Sigmoid colon (tissue), 7 donors: ENCODE measurements around the gene TFAP2B. TPM values are rescaled to one million over a fixed set of nuclear protein-coding genes. Genes with fewer than 3 reads are reported as not detected.

Source experiments
- DNase-seq: peaks from one replicate; pipeline ENCODE4 v3.0.0-alpha.2; 2019
- H3K27ac ChIP-seq, 4 donors: fragments of 200-600 bp; sonication (generic); one replicate each; pipeline ENCODE4 v1.5.1; 2016 to 2019; ENCODE audit warnings: mild to moderate bottlenecking in 1 of 4
- H3K27me3 ChIP-seq, 3 donors: fragments of 200-600 bp; sonication (generic); one replicate each; pipeline ENCODE4 v1.5.1; 2019; ENCODE audit warnings: mild to moderate bottlenecking in 1 of 3
- H3K36me3 ChIP-seq, 4 donors: fragments of 200-600 bp; sonication (generic); one replicate each; pipeline ENCODE4 v1.5.1; 2016 to 2019
- H3K4me1 ChIP-seq, 4 donors: fragments of 200-600 bp; sonication (generic); one replicate each; pipeline ENCODE4 v1.5.1; 2017 to 2019
- H3K4me3 ChIP-seq, 4 donors: fragments of 200-600 bp; sonication (generic); one replicate each; pipeline ENCODE4 v1.5.1; 2017 to 2019; ENCODE audit warnings: mild to moderate bottlenecking in 2 of 4, moderate library complexity in 1 of 4
- H3K9me3 ChIP-seq, 4 donors: fragments of 200-600 bp in 3 of 4; sonication (generic) in 3 of 4; one replicate each; pipeline versions ENCODE4 v1.5.1 to v1.6.1; 2013 to 2019
- EP300 ChIP-seq, 4 donors: sonication (generic); formaldehyde crosslinking; IDR thresholded peaks; one replicate each; pipeline ENCODE4 v1.6.1; 2017; ENCODE audit warnings: antibody characterized with exemption in 4 of 4
- POLR2A ChIP-seq, 2 donors: fragments of 450-650 bp; IDR thresholded peaks; one replicate each; pipeline ENCODE4 v1.6.1; 2016; ENCODE audit warnings: antibody characterized with exemption in 2 of 2, mild to moderate bottlenecking in 2 of 2, moderate library complexity in 2 of 2
- POLR2AphosphoS5 ChIP-seq, 4 donors: sonication (generic); formaldehyde crosslinking; IDR thresholded peaks; one replicate each; pipeline ENCODE4 v1.6.1; 2017; ENCODE audit warnings: antibody characterized with exemption in 4 of 4
- WGBS, 2 donors: extraction: QIAGEN DNeasy Blood & Tissue Kit; methylation state at CpG; one replicate each; pipeline ENCODE4 v1.1.7; 2013; 5-methylcytosine and 5-hydroxymethylcytosine counted together
- intact Hi-C: fragments of 100-400 bp; cut with DNase I; formaldehyde crosslinking; loops from one replicate; pipeline ENCODE4 v1.15.1; 2023
- polyA plus RNA-seq, 3 donors: library from polyadenylated mRNA; stranded (reverse); fragments of 200-250 nt; gene quantifications; one replicate each; pipeline ENCODE4 v1.2.3, GENCODE V29; 2013
- total RNA-seq, 4 donors: library from RNA; depleted of rRNA; stranded (reverse); fragments of >200 nt; gene quantifications; one replicate each; pipeline ENCODE4 v1.1.0, GENCODE V29; 2016
- TF ChIP-seq, protein P1 (sequence below), 4 experiments: fragments of 450-650 bp in 3 of 4; fragments of 200-600 bp in 1 of 4; IDR thresholded peaks; one replicate each; pipeline ENCODE4 v1.5.1; 2016 to 2019; ENCODE audit warnings: antibody characterized with exemption in 4 of 4, mild to moderate bottlenecking in 3 of 4, moderate library complexity in 2 of 4
- donor health status: healthy with polysubstance abuse.
- donor health status: Bipolar disorder and iron deficiency.
- donor health status: healthy.

The TFAP2B gene
- total and polyA plus RNA-seq, 7 donors, result under 0.01 to 0.66 (median 0.01) TPM; not detected in 4

DNA sequence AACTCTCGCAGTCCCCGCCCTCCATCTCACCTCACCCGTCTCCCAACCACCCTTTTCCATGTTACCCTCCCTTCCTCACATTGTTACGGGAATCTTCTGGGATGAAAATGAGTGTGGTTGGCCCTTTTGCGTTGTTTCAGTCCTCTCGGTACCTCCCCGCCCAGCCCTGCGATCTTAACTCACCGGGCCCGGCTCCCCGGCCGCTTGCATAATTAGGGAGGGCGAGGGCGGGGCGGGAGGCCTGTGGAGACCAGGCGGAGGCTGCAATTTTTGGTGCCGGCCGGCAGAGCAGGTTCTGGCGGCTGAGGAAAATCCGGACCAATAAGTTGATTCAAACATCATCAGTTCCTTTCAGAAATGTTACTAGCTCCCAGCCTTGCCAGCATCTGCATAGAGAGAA, 25.2 kb downstream of the TFAP2B start:
- TF ChIP-seq EP300 (IDR thresholded peaks at IDR 0.05) (no peak), POLR2A (IDR thresholded peaks at IDR 0.05) (no peak), POLR2AphosphoS5 (IDR thresholded peaks at IDR 0.05) (no peak)
- TF ChIP-seq, protein P1, sequence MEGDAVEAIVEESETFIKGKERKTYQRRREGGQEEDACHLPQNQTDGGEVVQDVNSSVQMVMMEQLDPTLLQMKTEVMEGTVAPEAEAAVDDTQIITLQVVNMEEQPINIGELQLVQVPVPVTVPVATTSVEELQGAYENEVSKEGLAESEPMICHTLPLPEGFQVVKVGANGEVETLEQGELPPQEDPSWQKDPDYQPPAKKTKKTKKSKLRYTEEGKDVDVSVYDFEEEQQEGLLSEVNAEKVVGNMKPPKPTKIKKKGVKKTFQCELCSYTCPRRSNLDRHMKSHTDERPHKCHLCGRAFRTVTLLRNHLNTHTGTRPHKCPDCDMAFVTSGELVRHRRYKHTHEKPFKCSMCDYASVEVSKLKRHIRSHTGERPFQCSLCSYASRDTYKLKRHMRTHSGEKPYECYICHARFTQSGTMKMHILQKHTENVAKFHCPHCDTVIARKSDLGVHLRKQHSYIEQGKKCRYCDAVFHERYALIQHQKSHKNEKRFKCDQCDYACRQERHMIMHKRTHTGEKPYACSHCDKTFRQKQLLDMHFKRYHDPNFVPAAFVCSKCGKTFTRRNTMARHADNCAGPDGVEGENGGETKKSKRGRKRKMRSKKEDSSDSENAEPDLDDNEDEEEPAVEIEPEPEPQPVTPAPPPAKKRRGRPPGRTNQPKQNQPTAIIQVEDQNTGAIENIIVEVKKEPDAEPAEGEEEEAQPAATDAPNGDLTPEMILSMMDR (IDR thresholded peaks at IDR 0.05), result no peak

DNA sequence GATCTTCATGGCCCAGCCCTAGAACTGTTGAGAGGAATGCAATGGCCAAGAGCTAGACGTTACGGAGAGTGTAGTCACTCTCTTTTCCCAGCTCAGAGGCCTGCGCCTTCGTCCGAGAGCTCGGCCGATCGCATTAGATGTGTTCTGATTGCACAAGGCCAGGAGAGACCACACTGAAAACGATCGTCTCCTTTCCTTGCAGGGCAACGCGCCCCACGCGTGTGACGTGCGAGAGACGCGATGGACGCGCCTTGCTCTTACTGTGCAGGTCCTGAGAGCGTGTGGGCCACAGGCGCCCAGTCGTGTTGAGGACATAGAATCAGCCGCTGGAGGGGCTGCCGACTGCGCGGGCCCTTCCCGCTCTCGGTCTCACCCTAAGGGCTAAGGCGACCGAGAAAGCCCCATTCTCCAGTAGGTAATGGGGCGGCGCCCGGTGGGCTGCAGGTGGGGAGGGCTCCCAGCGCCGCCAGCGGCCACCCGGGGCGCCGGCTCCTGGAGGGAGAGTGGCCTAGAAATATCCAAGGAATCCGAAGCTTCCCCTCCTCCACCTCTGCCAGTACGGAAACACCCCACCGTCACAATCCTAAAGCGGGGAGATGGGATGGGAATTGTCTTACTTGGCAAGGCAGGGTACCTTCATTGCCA, 26.9 kb downstream of the TFAP2B start:
- Histone ChIP-seq H3K36me3 (no peaks in the 10 kb centered on the region), H3K27ac (no peak overlapping the region), H3K27me3 (peaks cover 45 to 100% (median 79%) of the 10 kb centered on the region in 3 donors), H3K4me3 (no peak overlapping the region), H3K9me3 (no peaks in the 10 kb centered on the region), H3K4me1 (peaks cover 0 to 19% (median 13%) of the 10 kb centered on the region in 4 donors)
- intact Hi-C loops, result no loop called here
- DNase-seq, result no peak
- TF ChIP-seq POLR2A (IDR thresholded peaks at IDR 0.05), result no peak
- TF ChIP-seq EP300 (IDR thresholded peaks at IDR 0.05), result no peak
- TF ChIP-seq POLR2AphosphoS5 (IDR thresholded peaks at IDR 0.05), result no peak
- TF ChIP-seq, protein P1 (IDR thresholded peaks at IDR 0.05), result no peak
- 7 to 17% methylated on average over 44 of the region's 44 CpGs for WGBS, 2 donors

More for the DNA sequence above, 25.2 kb downstream of the TFAP2B start:
- Histone ChIP-seq H3K27ac (no peak overlapping the region), H3K36me3 (no peaks in the 10 kb centered on the region), H3K9me3 (no peaks in the 10 kb centered on the region), H3K4me3 (no peak overlapping the region), H3K27me3 (peaks cover 38 to 100% (median 70%) of the 10 kb centered on the region in 3 donors), H3K4me1 (peaks cover 0 to 5% (median 0%) of the 10 kb centered on the region in 4 donors)
- intact Hi-C loops, result no loop called here
- no peak for DNase-seq
- WGBS, 2 donors, result 4 to 5% methylated on average over 20 of the region's 20 CpGs

DNA sequence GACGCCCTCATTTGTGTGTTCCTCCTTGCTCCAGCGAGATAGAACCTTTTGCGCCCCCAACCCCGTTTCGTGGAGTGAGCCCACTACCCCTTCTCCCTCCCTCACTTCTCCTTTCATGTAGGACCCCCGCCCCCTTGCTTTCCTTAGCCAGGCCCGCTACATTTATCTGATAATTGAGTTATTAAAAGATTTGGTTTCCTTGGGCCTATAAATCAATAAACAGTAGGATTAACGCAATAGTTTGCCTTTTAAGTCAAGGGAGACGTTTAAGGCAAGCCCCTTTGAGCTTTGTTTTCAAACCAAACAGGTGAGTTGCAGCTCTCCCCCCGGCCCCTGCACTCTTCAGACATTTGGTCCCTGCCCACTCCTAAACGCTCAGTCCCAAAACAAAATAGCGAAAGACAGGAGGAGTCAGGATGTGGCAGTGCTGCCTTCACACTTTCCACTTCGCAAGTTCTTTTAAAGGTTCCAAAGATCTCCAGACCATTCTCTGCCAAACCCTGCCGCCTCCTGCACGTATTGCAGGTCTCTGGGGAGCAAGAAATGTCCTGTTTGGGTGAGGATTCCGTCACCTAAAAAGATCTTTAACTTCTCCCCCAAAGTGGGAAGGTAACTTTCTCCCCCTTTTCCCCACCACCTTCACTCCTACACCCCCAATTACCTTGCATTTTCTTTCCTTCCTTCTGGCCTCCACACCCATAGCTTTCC, 27.6 kb downstream of the TFAP2B start:
- H3K4me3 ChIP-seq, result no peak overlapping the region
- peaks cover 0 to 24% (median 17%) of the 10 kb centered on the region in 4 donors for H3K4me1 ChIP-seq
- no peaks in the 10 kb centered on the region for H3K9me3 ChIP-seq
- no peaks in the 10 kb centered on the region for H3K36me3 ChIP-seq
- H3K27ac ChIP-seq, result no peak overlapping the region
- peaks cover 49 to 100% (median 85%) of the 10 kb centered on the region in 3 donors for H3K27me3 ChIP-seq
- no peak for DNase-seq
- TF ChIP-seq POLR2A (IDR thresholded peaks at IDR 0.05) (no peak), EP300 (IDR thresholded peaks at IDR 0.05) (no peak), POLR2AphosphoS5 (IDR thresholded peaks at IDR 0.05) (no peak)
- TF ChIP-seq, protein P1 (IDR thresholded peaks at IDR 0.05), result no peak
- intact Hi-C loops, result no loop called here
- 8 to 9% methylated on average over 16 of the region's 16 CpGs for WGBS, 2 donors

DNA sequence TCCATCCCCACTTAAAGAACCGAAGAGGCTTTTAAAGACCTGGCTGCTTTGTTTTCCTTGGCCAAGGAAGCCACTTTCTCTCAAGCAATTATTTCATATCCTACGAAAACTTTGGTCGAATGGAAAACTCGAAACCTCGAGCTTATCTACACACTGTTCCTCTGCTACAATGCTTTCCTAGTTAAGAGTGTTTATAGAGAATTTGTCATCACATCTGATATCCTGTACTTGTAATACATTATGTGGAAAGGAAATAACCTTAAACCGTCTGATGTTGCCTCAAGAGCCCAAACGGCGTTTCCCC, 28.1 kb downstream of the TFAP2B start:
- Histone ChIP-seq H3K27ac (no peak overlapping the region), H3K27me3 (peaks cover 45 to 100% (median 85%) of the 10 kb centered on the region in 3 donors), H3K36me3 (no peaks in the 10 kb centered on the region), H3K4me3 (no peak overlapping the region), H3K4me1 (peaks cover 0 to 24% (median 17%) of the 10 kb centered on the region in 4 donors), H3K9me3 (no peaks in the 10 kb centered on the region)
- DNase-seq, result no peak
- intact Hi-C loops, result no loop called here
- TF ChIP-seq EP300 (IDR thresholded peaks at IDR 0.05) (no peak), POLR2AphosphoS5 (IDR thresholded peaks at IDR 0.05) (no peak), POLR2A (IDR thresholded peaks at IDR 0.05) (no peak)
- TF ChIP-seq, protein P1 (IDR thresholded peaks at IDR 0.05), result no peak
- 6 to 7% methylated on average over 8 of the region's 8 CpGs for WGBS, 2 donors
